ENCODE results near the gene PPM1L.
"Not testable (repeated sequence)": the region's sequence is repeated elsewhere in the genome, so short reads cannot be mapped to it uniquely, and the experiment has no call there.

PPM1L gene

GRCh38 chr3:160987982-160988964 is 232.2 kb downstream of the PPM1L start:
- DNase-seq (ENCODE audit: low spot score): no peak

- no peak for DNase-seq (ENCODE audit: low spot score)
Measured at GRCh38 chr3:160990446-160990845, 234.4 kb downstream of the PPM1L start.

GRCh38 chr3:160992712-160993111 is 236.7 kb downstream of the PPM1L start:
- DNase-seq (ENCODE audit: low spot score): no peak

- DNase-seq (ENCODE audit: low spot score): no peak
Measured at GRCh38 chr3:160996811-160997210, 240.8 kb downstream of the PPM1L start.

GRCh38 chr3:160998581-160998980 is 242.6 kb downstream of the PPM1L start:
- DNase-seq (ENCODE audit: low spot score): no peak

GRCh38 chr3:160999274-160999673 is 243.2 kb downstream of the PPM1L start:
- DNase-seq (ENCODE audit: low spot score): no peak

- DNase-seq (ENCODE audit: low spot score): no peak
Measured at GRCh38 chr3:161008086-161008485, 252.1 kb downstream of the PPM1L start.

GRCh38 chr3:161010151-161010550 is 254.1 kb downstream of the PPM1L start:
- not testable (repeated sequence) for DNase-seq (ENCODE audit: low spot score)

- DNase-seq (ENCODE audit: low spot score): no peak
Measured at GRCh38 chr3:161014843-161015749, 259.1 kb downstream of the PPM1L start.

GRCh38 chr3:161016417-161017313 is 260.6 kb downstream of the PPM1L start:
- DNase-seq (ENCODE audit: low spot score): no peak

GRCh38 chr3:161017971-161018370 is 261.9 kb downstream of the PPM1L start:
- DNase-seq (ENCODE audit: low spot score): no peak

- no peak for DNase-seq (ENCODE audit: low spot score)
Measured at GRCh38 chr3:161020256-161020655, 264.2 kb downstream of the PPM1L start.

- no peak for DNase-seq (ENCODE audit: low spot score)
Measured at GRCh38 chr3:161025911-161026310, 269.9 kb downstream of the PPM1L start.

GRCh38 chr3:161026612-161027510 is 270.8 kb downstream of the PPM1L start:
- no peak for DNase-seq (ENCODE audit: low spot score)

- no peak for DNase-seq (ENCODE audit: low spot score)
Measured at GRCh38 chr3:161028555-161029153, 272.6 kb downstream of the PPM1L start.

- no peak for DNase-seq (ENCODE audit: low spot score)
Measured at GRCh38 chr3:161031134-161031533, 275.1 kb downstream of the PPM1L start.

- not testable (repeated sequence) for DNase-seq (ENCODE audit: low spot score)
Measured at GRCh38 chr3:161034913-161035550, 279.0 kb downstream of the PPM1L start.

GRCh38 chr3:161035711-161036110 is 279.7 kb downstream of the PPM1L start:
- DNase-seq (ENCODE audit: low spot score): no peak

- no peak for DNase-seq (ENCODE audit: low spot score)
Measured at GRCh38 chr3:161038725-161039124, 282.7 kb downstream of the PPM1L start.
